ENCODE measurements around the gene GALM. TPM values are rescaled to one million over a fixed set of nuclear protein-coding genes. Genes with fewer than 3 reads are reported as not detected.
"Not testable (repeated sequence)": the region's sequence is repeated elsewhere in the genome, so short reads cannot be mapped to it uniquely, and the experiment has no call there.

GALM gene
- total RNA-seq, 6 experiments from 2014 or later, result 26.2 to 47.9 (median 36.7) TPM

DNA sequence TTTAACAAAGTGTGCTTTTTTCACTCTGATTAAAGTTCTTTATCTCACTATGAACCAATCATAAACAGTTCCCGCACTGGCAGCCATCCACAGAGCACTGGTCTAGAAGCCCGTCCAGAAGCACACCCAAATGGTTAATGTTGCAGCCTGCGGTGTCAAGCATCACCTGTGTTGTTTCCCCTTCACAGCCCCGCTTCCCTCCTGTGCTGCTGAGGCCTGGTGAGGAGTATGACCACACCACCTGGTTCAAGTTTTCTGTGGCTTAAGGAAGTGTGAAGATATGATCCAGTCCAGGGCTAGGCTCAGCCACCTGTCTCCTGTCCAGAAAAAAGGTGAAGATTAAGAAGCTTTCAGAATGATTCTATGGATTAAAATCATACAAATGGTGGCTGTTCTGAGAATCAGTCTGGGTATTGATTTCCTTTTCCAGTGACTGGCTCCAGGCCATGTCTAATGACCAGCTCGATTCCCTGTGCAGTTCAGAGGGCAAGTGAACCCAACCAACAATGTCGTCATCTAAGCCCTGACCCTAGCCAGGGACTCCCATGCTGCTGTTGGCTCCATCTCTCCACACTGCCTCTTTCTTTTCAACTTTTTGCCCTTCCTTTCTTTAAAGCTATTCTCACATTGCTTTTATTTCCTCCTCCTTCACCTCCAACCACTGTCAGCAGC is 67.5 kb downstream of the GALM start:
- intact Hi-C loops (cut with DNase I), result loop anchor here (10.0 kb wide), 2 partner anchors 149 to 199 kb away; no protein-coding TSS in a partner anchor
- DNase-seq, result peak; percentile 59 to 85 (median 65)

DNA sequence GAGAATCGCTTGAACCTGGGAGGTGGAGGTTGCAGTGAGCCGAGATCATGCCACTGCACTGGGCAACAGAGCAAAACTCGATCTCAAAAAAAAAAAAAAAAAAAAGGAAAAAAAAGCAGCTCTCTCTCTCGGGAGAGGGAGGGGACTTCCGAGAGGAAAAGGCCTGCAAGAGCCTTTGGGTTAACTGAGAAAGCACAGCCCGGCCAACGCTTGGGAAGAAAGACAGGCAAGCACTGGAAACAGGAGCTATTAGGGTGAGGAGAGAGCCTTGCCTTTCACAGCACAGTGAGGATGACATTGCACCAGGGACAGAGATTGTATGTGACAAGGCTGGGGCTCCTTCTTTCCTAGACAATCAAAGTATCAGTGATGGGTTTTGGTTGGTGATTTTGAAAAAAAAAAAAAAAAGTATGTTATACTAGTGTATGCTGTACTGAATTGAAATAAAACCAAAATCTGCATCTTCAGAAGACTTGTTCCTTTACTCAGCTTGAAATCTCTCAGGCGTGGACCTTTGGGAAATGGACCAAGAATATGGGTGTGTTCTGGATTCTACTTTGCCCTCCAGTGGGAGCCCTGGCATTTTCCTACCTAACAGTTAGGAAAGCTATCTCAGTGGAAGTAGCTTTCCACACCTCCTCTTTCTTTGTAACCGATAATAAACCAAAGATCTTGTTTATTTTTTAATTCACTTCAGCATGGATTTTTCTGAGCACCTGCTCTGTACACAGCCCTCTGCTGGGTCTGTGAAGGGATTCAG is 68.6 kb downstream of the GALM start:
- H3K4me1 ChIP-seq, result peaks cover 0 to 71% (median 13%) of the 10 kb centered on the region in 4 donors
- peak in 1 of 4 donors; percentile 5 for ATAC-seq
- TF ChIP-seq POLR2A (IDR thresholded peaks at IDR 0.05), result no peak
- TF ChIP-seq, protein P1, sequence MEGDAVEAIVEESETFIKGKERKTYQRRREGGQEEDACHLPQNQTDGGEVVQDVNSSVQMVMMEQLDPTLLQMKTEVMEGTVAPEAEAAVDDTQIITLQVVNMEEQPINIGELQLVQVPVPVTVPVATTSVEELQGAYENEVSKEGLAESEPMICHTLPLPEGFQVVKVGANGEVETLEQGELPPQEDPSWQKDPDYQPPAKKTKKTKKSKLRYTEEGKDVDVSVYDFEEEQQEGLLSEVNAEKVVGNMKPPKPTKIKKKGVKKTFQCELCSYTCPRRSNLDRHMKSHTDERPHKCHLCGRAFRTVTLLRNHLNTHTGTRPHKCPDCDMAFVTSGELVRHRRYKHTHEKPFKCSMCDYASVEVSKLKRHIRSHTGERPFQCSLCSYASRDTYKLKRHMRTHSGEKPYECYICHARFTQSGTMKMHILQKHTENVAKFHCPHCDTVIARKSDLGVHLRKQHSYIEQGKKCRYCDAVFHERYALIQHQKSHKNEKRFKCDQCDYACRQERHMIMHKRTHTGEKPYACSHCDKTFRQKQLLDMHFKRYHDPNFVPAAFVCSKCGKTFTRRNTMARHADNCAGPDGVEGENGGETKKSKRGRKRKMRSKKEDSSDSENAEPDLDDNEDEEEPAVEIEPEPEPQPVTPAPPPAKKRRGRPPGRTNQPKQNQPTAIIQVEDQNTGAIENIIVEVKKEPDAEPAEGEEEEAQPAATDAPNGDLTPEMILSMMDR (IDR thresholded peaks at IDR 0.05), result no peak
- peak in 1 of 3 donors; percentile 36 for DNase-seq
- H3K4me3 ChIP-seq, result no peak overlapping the region
- no peaks in the 10 kb centered on the region for H3K27me3 ChIP-seq
- H3K36me3 ChIP-seq, result peaks cover 0 to 12% (median 5%) of the 10 kb centered on the region in 4 donors
- H3K9me3 ChIP-seq, result no peaks in the 10 kb centered on the region
- intact Hi-C loops (cut with DNase I), result loop anchor here (10.0 kb wide), 2 partner anchors 150 to 200 kb away; no protein-coding TSS in a partner anchor
- WGBS (ENCODE audit: insufficient coverage, low coverage, low lambda C conversion rate, missing lambda C conversion rate), result 53% methylated on average over 7 of the region's 9 CpGs
- H3K27ac ChIP-seq, result peak overlapping the region in 2 of 3 donors; percentile 73 to 84

More for the DNA sequence above, 67.5 kb downstream of the GALM start:
- Histone ChIP-seq H3K4me1 (peaks cover 0 to 71% (median 13%) of the 10 kb centered on the region in 4 donors), H3K27ac (peak overlapping the region; percentile 14 to 84 (median 73)), H3K27me3 (no peaks in the 10 kb centered on the region), H3K9me3 (no peaks in the 10 kb centered on the region), H3K36me3 (peaks cover 0 to 15% (median 7%) of the 10 kb centered on the region in 4 donors), H3K4me3 (no peak overlapping the region)
- TF ChIP-seq, protein P1 (IDR thresholded peaks at IDR 0.05), result no peak
- no peak for TF ChIP-seq POLR2A (IDR thresholded peaks at IDR 0.05)
- WGBS (ENCODE audit: insufficient coverage, low coverage, low lambda C conversion rate, missing lambda C conversion rate), result 67% methylated on average over 6 of the region's 6 CpGs
- peak; percentile 70 to 80 (median 77) for ATAC-seq

DNA sequence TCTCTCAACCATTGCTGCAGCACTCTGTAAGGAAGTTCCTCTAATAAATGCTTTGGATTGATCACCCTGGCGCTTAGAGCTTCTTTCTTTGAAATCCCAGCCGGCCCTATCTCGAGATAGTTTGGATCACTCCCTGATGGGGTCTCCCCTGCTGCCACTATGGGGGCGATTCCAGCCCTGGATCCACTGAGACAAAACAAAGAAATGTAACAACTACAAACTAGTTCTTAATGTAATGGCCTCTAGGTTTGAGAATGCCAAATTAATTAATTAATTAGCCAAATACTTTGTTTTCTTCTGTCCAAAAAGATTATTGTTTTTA is 70.0 kb downstream of the GALM start:
- ATAC-seq, result no peak
- TF ChIP-seq POLR2A (IDR thresholded peaks at IDR 0.05), result no peak
- TF ChIP-seq, protein P1 (IDR thresholded peaks at IDR 0.05), result no peak
- peak in 1 of 3 donors; percentile 23 for DNase-seq
- intact Hi-C loops (cut with DNase I), result loop anchor here (10.0 kb wide), 2 partner anchors 151 to 201 kb away; no protein-coding TSS in a partner anchor
- H3K27me3 ChIP-seq, result no peaks in the 10 kb centered on the region
- peak overlapping the region in 2 of 3 donors; percentile 44 to 73 for H3K27ac ChIP-seq
- no peak overlapping the region for H3K4me3 ChIP-seq
- H3K9me3 ChIP-seq, result no peaks in the 10 kb centered on the region
- 88% methylated on average over 4 of the region's 4 CpGs for WGBS (ENCODE audit: insufficient coverage, low coverage, low lambda C conversion rate, missing lambda C conversion rate)
- H3K4me1 ChIP-seq, result peaks cover 0 to 61% (median 13%) of the 10 kb centered on the region in 4 donors
- peaks cover 0 to 5% (median 0%) of the 10 kb centered on the region in 4 donors for H3K36me3 ChIP-seq

DNA sequence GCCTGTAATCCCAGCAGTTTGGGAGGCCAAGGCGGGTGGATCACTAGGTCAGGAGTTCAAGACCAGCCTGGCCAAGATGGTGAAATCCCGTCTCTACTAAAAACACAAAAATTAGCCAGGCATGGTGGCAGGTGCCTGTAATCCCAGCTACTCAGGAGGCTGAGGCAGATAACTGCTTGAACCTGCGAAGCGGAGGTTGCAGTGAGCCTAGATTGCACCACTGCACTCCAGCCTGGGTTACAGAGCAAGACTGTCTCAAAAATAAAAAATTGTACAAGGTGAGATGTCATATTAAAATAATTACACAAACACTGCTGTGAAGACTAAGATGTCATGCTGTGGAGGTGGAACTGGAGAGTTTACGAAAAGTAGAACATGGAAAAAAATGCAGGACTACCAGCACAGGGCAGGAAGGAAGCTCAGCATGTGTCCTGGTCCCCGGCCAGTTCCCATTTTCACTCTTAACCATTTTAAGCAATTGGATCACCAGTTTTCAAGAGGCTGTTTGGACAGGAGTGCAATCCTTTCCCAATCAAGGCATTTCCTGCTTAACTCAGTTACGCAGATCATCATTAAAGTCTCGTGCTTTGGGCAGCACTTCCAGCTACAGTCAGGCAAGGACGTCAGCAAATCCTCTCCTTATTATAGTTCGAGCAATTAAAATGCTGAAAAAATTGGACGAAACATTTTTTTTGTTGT is 71.2 kb downstream of the GALM start:
- ATAC-seq (peak in 2 of 4 donors; percentile 4 to 7), DNase-seq (peak in 1 of 3 donors; percentile 45)
- intact Hi-C loops (cut with DNase I), result loop anchor here (10.0 kb wide), 2 partner anchors 152 to 202 kb away; no protein-coding TSS in a partner anchor
- peaks cover 0 to 56% (median 13%) of the 10 kb centered on the region in 4 donors for H3K4me1 ChIP-seq
- WGBS (ENCODE audit: insufficient coverage, low coverage, low lambda C conversion rate, missing lambda C conversion rate), result 60% methylated on average over 9 of the region's 11 CpGs
- not testable (repeated sequence) for H3K9me3 ChIP-seq, H3K36me3 ChIP-seq, H3K4me3 ChIP-seq, H3K27me3 ChIP-seq
- peak overlapping the region in 1 of 3 donors; percentile 73 for H3K27ac ChIP-seq

Measured in right lobe of liver (tissue), 6 donors.